ENCODE data around the gene IL31. TPM values are rescaled to one million over a fixed set of nuclear protein-coding genes. Genes with fewer than 3 reads are reported as not detected.

The IL31 gene
- total and polyA plus RNA-seq, 2 donors (not counting 3 experiments of a cell fraction or from before 2014, with no cell fraction given) = not detected

GRCh38 chr12:122216445-122216844, 42.4 kb upstream of the IL31 start:
- intact Hi-C loops (cut with micrococcal nuclease) (no loop called here), dilution Hi-C loops (cut with MboI; ENCODE audit: extremely low pct_ligation_motif_present, low sequenced_read_pairs) (no loop called here)
- no peaks in the 10 kb centered on the region for H4K20me1 ChIP-seq (replicated peaks; ENCODE audit: control insufficient read depth, extremely low read depth, insufficient read depth, low read length)
- H3K9me3 ChIP-seq (replicated peaks; ENCODE audit: control insufficient read depth, insufficient read depth, low read length) = no peaks in the 10 kb centered on the region
- no peak overlapping the region for H3K4me2 ChIP-seq (ENCODE audit: insufficient read depth, low read length)
- H3K9ac ChIP-seq (replicated peaks; ENCODE audit: extremely low read depth, insufficient read depth, low read length) = no peak overlapping the region
- CTCF ChIA-PET = no interaction called here
- no peaks in the 10 kb centered on the region for H3K9me1 ChIP-seq (replicated peaks; ENCODE audit: control insufficient read depth, extremely low read depth, insufficient read depth, low read length)
- H3K27me3 ChIP-seq (ENCODE audit: control insufficient read depth in 2 of 2, insufficient read depth in 2 of 2, low read length in 2 of 2) = no peaks in the 10 kb centered on the region
- BruUV-seq (replicated peaks) = no TSS peak
- POLR2A ChIA-PET = no interaction called here
- DNase-seq (ENCODE audit: low read depth, low spot score) (no peak), FAIRE-seq (no peak)
- H3K27ac ChIP-seq (ENCODE audit: insufficient read depth, low read depth, low read length) = no peak overlapping the region
- H3K4me3 ChIP-seq (replicated peaks in 1 of 3; ENCODE audit: insufficient read depth in 1 of 3, low read depth in 1 of 3, low read length in 3 of 3) = no peak overlapping the region
- peaks cover 11% of the 10 kb centered on the region for H3K79me2 ChIP-seq (ENCODE audit: control insufficient read depth, insufficient read depth, low read length)
- no peak for TF ChIP-seq JUN (IDR thresholded peaks at IDR 0.05; ENCODE audit: borderline replicate concordance, insufficient read depth, insufficient read length, low read depth)
- no peak for TF ChIP-seq FOS (IDR thresholded peaks at IDR 0.05; ENCODE audit: borderline replicate concordance, insufficient read depth, low read length)
- TF ChIP-seq GATA2 (IDR thresholded peaks at IDR 0.05; ENCODE audit: insufficient read depth, insufficient read length, low read depth, low read length) = no peak
- TF ChIP-seq, protein P1, sequence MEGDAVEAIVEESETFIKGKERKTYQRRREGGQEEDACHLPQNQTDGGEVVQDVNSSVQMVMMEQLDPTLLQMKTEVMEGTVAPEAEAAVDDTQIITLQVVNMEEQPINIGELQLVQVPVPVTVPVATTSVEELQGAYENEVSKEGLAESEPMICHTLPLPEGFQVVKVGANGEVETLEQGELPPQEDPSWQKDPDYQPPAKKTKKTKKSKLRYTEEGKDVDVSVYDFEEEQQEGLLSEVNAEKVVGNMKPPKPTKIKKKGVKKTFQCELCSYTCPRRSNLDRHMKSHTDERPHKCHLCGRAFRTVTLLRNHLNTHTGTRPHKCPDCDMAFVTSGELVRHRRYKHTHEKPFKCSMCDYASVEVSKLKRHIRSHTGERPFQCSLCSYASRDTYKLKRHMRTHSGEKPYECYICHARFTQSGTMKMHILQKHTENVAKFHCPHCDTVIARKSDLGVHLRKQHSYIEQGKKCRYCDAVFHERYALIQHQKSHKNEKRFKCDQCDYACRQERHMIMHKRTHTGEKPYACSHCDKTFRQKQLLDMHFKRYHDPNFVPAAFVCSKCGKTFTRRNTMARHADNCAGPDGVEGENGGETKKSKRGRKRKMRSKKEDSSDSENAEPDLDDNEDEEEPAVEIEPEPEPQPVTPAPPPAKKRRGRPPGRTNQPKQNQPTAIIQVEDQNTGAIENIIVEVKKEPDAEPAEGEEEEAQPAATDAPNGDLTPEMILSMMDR (IDR thresholded peaks at IDR 0.05; ENCODE audit: extremely low read depth in 1 of 2, insufficient read depth in 1 of 2, low read depth in 1 of 2, low read length in 2 of 2) = no peak
- no peak for TF ChIP-seq POLR2A (IDR thresholded peaks at IDR 0.05; ENCODE audit: low read depth, low read length)
- no peak for TF ChIP-seq MYC (IDR thresholded peaks at IDR 0.05; ENCODE audit: low read depth, low read length)
- TF ChIP-seq, protein P2, sequence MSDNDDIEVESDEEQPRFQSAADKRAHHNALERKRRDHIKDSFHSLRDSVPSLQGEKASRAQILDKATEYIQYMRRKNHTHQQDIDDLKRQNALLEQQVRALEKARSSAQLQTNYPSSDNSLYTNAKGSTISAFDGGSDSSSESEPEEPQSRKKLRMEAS (IDR thresholded peaks at IDR 0.05; ENCODE audit: insufficient read depth, insufficient read length) = no peak
- TF ChIP-seq POLR2AphosphoS5 (IDR thresholded peaks at IDR 0.05; ENCODE audit: insufficient read depth, low read depth, low read length) = no peak
- TF ChIP-seq EZH2 (IDR thresholded peaks at IDR 0.05; ENCODE audit: borderline replicate concordance, low read depth, low read length, severe bottlenecking) = no peak
- H3K36me3 ChIP-seq (ENCODE audit: control insufficient read depth in 2 of 2, extremely low read depth in 1 of 2, insufficient read depth in 2 of 2, low read length in 2 of 2) = peaks cover 18 to 26% of the 10 kb centered on the region in 2 experiments
- no peak overlapping the region for H2AFZ ChIP-seq (ENCODE audit: low read depth, low read length)
- no peaks in the 10 kb centered on the region for H3K4me1 ChIP-seq (ENCODE audit: control insufficient read depth, extremely low read depth, insufficient read depth, low read length)

Measured in endothelial cell of umbilical vein (primary cell).